SHP77 (cell line): ENCODE data around the gene ARRDC5.
"Not testable (repeated sequence)": the region's sequence is repeated elsewhere in the genome, so short reads cannot be mapped to it uniquely, and the experiment has no call there.

Experiments used
- DNase-seq, 2 experiments: peaks; one replicate each; lab custom pipeline; 2025; lab: John Stamatoyannopoulos, UW

Gene ARRDC5

GRCh38 chr19:4909897-4910593 lies 7.3 kb upstream of the ARRDC5 start:
- peak; percentile 85 to 94 for DNase-seq

- peak; percentile 31 to 43 for DNase-seq
Observed at GRCh38 chr19:4909156-4909896, 6.6 kb upstream of the ARRDC5 start, which contains the start of gene UHRF1. UHRF1 (plus strand) TSS chr19:4909501; CDS start chr19:4910886, 1,385 bp downstream.

- no peak for DNase-seq
Observed at GRCh38 chr19:4908781-4909155, 6.1 kb upstream of the ARRDC5 start.

GRCh38 chr19:4908360-4908759 lies 5.7 kb upstream of the ARRDC5 start:
- DNase-seq: no peak

- no peak for DNase-seq
Observed at GRCh38 chr19:4906963-4907362, 4.3 kb upstream of the ARRDC5 start.

GRCh38 chr19:4904481-4904880 lies 1.8 kb upstream of the ARRDC5 start:
- DNase-seq: no peak

- not testable (repeated sequence) for DNase-seq
Observed at GRCh38 chr19:4900879-4901278, 1.8 kb downstream of the ARRDC5 start.

- no peak for DNase-seq
Observed at GRCh38 chr19:4897146-4897545, 5.5 kb downstream of the ARRDC5 start.

- no peak for DNase-seq
Observed at GRCh38 chr19:4896372-4896771, 6.3 kb downstream of the ARRDC5 start.

- not testable (repeated sequence) for DNase-seq
Observed at GRCh38 chr19:4892962-4893361, 9.7 kb downstream of the ARRDC5 start.

GRCh38 chr19:4891066-4891465 lies 11.6 kb downstream of the ARRDC5 start:
- no peak for DNase-seq

GRCh38 chr19:4889034-4889815 lies 13.5 kb downstream of the ARRDC5 start:
- DNase-seq: no peak

- not testable (repeated sequence) for DNase-seq
Observed at GRCh38 chr19:4887803-4888202, 14.9 kb downstream of the ARRDC5 start.

GRCh38 chr19:4884993-4885392 lies 17.7 kb downstream of the ARRDC5 start:
- not testable (repeated sequence) for DNase-seq

GRCh38 chr19:4882874-4883273 lies 19.8 kb downstream of the ARRDC5 start:
- DNase-seq: not testable (repeated sequence)

- no peak for DNase-seq
Observed at GRCh38 chr19:4879041-4879440, 23.7 kb downstream of the ARRDC5 start.

- peak in 1 of 2 experiments; percentile 45 for DNase-seq
Observed at GRCh38 chr19:4878491-4878968, 24.2 kb downstream of the ARRDC5 start.

GRCh38 chr19:4877753-4878490 lies 24.8 kb downstream of the ARRDC5 start:
- DNase-seq: no peak

GRCh38 chr19:4873930-4874329 lies 28.8 kb downstream of the ARRDC5 start:
- DNase-seq: no peak

- no peak for DNase-seq
Observed at GRCh38 chr19:4871711-4872110, 31.0 kb downstream of the ARRDC5 start.

- no peak for DNase-seq
Observed at GRCh38 chr19:4870025-4870700, 32.5 kb downstream of the ARRDC5 start.
